ENCODE data around the gene CNN3. TPM values are rescaled to one million over a fixed set of nuclear protein-coding genes. Genes with fewer than 3 reads are reported as not detected.
A peak's percentile ranks its signal among the peaks of the same experiment; 100 is the strongest.
"Not testable (repeated sequence)": the region's sequence is repeated elsewhere in the genome, so short reads cannot be mapped to it uniquely, and the experiment has no call there.

CNN3 gene
- total and polyA plus RNA-seq, 4 donors = 43.9 to 87.4 (median 69.6) TPM

GRCh38 chr1:94946886-94947285 lies 20.0 kb upstream of the CNN3 start (continued):
- no peak for TF ChIP-seq GABPA (IDR thresholded peaks at IDR 0.05 in 1 of 2, conservative IDR thresholded peaks at IDR 0.05 in 1 of 2)
- TF ChIP-seq SP1 (IDR thresholded peaks at IDR 0.05) = no peak
- no peak for TF ChIP-seq YY1 (IDR thresholded peaks at IDR 0.05)
- no peak for TF ChIP-seq FOXA1 (IDR thresholded peaks at IDR 0.05)
- TF ChIP-seq HNF4G (IDR thresholded peaks at IDR 0.05) = no peak

- H3K4me1 ChIP-seq (ENCODE audit: control insufficient read depth in 4 of 4, insufficient read depth in 4 of 4, low read length in 3 of 4) = peaks cover 0 to 29% (median 10%) of the 10 kb centered on the region in 4 donors
- no peaks in the 10 kb centered on the region for H3K36me3 ChIP-seq (ENCODE audit: control insufficient read depth in 4 of 4, insufficient read depth in 3 of 4, low read depth in 1 of 4, low read length in 3 of 4)
- no peak overlapping the region for H3K9ac ChIP-seq (ENCODE audit: low read depth in 1 of 2, low read length in 2 of 2)
- H3K27ac ChIP-seq (ENCODE audit: low read depth in 1 of 2, low read length in 2 of 2) = peak overlapping the region; percentile 68 to 70
- no peaks in the 10 kb centered on the region for H3K9me3 ChIP-seq (ENCODE audit: control insufficient read depth in 4 of 4, low read length in 3 of 4)
- peak; percentile 9 to 78 for TF ChIP-seq RXRA (IDR thresholded peaks at IDR 0.05)
- peak; percentile 53 for TF ChIP-seq REST (IDR thresholded peaks at IDR 0.05)
- TF ChIP-seq CTCF (IDR thresholded peaks at IDR 0.05; ENCODE audit: low read depth, low read length, missing input control) = no peak
- peak; percentile 46 to 76 for TF ChIP-seq HNF4A (conservative IDR thresholded peaks at IDR 0.05)
- peak in 1 of 2 donors; percentile 87 for TF ChIP-seq JUND (IDR thresholded peaks at IDR 0.05)
- TF ChIP-seq RAD21 (IDR thresholded peaks at IDR 0.05) = peak in 1 of 2 donors; percentile 25
- TF ChIP-seq MAX (IDR thresholded peaks at IDR 0.05) = peak; percentile 38
- TF ChIP-seq HNF4G (IDR thresholded peaks at IDR 0.05) = no peak
- TF ChIP-seq SP1 (IDR thresholded peaks at IDR 0.05) = peak; percentile 45
- peak; percentile 49 for TF ChIP-seq YY1 (IDR thresholded peaks at IDR 0.05)
- TF ChIP-seq EGR1 (IDR thresholded peaks at IDR 0.05; ENCODE audit: low read depth in 2 of 2) = no peak
- TF ChIP-seq ZBTB33 (IDR thresholded peaks at IDR 0.05) = peak; percentile 41
- TF ChIP-seq NR2F2 (IDR thresholded peaks at IDR 0.05) = no peak
- no peak for TF ChIP-seq FOXA1 (IDR thresholded peaks at IDR 0.05)
- TF ChIP-seq GABPA (IDR thresholded peaks at IDR 0.05 in 1 of 2, conservative IDR thresholded peaks at IDR 0.05 in 1 of 2) = no peak
- TF ChIP-seq TAF1 (conservative IDR thresholded peaks at IDR 0.05) = no peak
- TF ChIP-seq ATF3 (IDR thresholded peaks at IDR 0.05) = no peak
- TF ChIP-seq FOXA2 (IDR thresholded peaks at IDR 0.05) = no peak
- WGBS = 41% methylated on average over 8 of the region's 8 CpGs
- H3K27me3 ChIP-seq (ENCODE audit: control insufficient read depth in 4 of 4, insufficient read depth in 4 of 4, low read length in 3 of 4) = no peaks in the 10 kb centered on the region
- H3K4me3 ChIP-seq (ENCODE audit: low read depth in 1 of 3, low read length in 3 of 3) = no peak overlapping the region
- no peak for DNase-seq (ENCODE audit: low spot score)
These were observed 15.5 kb upstream of the CNN3 start for GRCh38 chr1:94942171-94943128.

- H3K4me3 ChIP-seq (ENCODE audit: low read depth in 1 of 3, low read length in 3 of 3); H3K27ac ChIP-seq (ENCODE audit: low read depth in 1 of 2, low read length in 2 of 2); H3K27me3 ChIP-seq (ENCODE audit: control insufficient read depth in 4 of 4, insufficient read depth in 4 of 4, low read length in 3 of 4); H3K9ac ChIP-seq (ENCODE audit: low read depth in 1 of 2, low read length in 2 of 2); H3K9me3 ChIP-seq (ENCODE audit: control insufficient read depth in 4 of 4, low read length in 3 of 4); H3K36me3 ChIP-seq (ENCODE audit: control insufficient read depth in 4 of 4, insufficient read depth in 3 of 4, low read depth in 1 of 4, low read length in 3 of 4); DNase-seq (ENCODE audit: low spot score): not testable (repeated sequence)
- WGBS = 97% methylated on average over 1 of the region's 1 CpG
- peaks cover 0 to 28% (median 10%) of the 10 kb centered on the region in 4 donors for H3K4me1 ChIP-seq (ENCODE audit: control insufficient read depth in 4 of 4, insufficient read depth in 4 of 4, low read length in 3 of 4)
These were observed 14.6 kb upstream of the CNN3 start for GRCh38 chr1:94941480-94941879.

All from liver (tissue), 9 donors.